GM10847 (cell line): ENCODE results near the gene RHOC.

Experiments
- POLR2A ChIP-seq: IDR thresholded peaks from 2 replicates; pipeline ENCODE4 v1.6.1; 2011; ENCODE audit not compliant: insufficient read length; ENCODE audit errors: extremely low read depth

The RHOC gene

DNA sequence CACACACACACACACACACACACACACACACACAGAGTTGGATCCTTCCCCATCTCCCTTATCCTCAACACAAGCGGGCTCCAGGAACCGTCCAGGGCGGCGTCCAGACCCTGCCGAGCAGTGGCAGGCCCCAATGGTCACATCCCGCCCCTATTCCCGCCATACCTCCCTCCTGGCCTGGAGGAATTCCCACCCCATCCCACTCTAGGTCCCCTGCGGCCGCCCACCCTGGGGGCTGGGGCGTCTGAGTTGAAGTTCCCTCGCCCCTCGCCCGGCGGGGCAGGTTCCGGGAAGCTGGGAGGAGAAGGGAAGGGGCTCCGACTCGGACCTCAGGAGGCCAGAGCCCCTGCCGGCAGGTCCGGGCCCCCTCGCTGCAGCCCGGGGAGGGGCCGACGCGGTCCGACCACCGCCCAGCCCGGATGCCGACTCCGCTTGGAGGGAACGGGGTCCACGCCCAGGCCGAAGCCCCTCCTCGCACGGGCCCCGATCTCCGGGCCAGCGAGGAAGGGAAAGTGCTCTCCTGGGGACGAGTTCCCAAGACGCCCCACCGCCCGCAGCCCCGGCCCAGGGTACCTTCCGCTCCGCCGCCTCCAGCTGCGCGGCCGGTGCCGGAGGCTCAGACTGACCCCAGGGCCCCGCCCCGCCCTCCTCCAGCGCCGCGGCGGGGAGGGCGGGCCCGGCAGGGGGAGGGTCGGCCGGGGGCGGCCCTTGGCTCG is at the start of gene RHOC:
Gene RHOC, minus strand, starts transcription at position 623 of the 716 bp plus-strand sequence. CDS start 3,328 bp downstream, outside the sequence.
- peak; percentile 56 for TF ChIP-seq POLR2A

- no peak for TF ChIP-seq POLR2A
These were observed 47.2 kb upstream of the RHOC start for GRCh38 chr1:112754116-112754628.

DNA sequence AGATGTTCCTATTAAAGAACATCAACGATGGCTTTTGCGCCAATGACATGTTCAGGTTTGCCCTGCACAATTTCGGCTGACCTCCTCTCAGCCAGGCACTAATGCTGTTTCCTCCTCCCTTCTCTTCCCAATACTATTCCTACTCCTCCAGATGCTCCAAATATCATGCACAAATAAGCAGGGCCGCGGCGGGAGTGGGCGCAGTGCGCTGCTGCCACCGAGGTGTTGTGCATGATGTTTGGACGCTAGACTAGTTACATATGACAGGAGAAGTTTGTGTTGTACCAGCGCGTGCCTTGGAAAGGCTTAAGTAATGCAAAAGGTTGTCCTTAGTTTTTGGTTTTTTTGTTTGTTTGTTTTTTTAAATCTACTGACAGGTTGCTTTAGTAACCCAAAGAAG is 41.5 kb upstream of the RHOC start:
- no peak for TF ChIP-seq POLR2A

GRCh38 chr1:112744009-112744578 is 37.2 kb upstream of the RHOC start:
- TF ChIP-seq POLR2A: no peak

GRCh38 chr1:112743174-112744008 is 36.5 kb upstream of the RHOC start:
- TF ChIP-seq POLR2A: no peak

GRCh38 chr1:112737573-112737972 is 30.6 kb upstream of the RHOC start:
- TF ChIP-seq POLR2A: no peak

- no peak for TF ChIP-seq POLR2A
These were observed 28.8 kb upstream of the RHOC start for GRCh38 chr1:112735752-112736151.

GRCh38 chr1:112731451-112731850 is 24.5 kb upstream of the RHOC start:
- TF ChIP-seq POLR2A: no peak

DNA sequence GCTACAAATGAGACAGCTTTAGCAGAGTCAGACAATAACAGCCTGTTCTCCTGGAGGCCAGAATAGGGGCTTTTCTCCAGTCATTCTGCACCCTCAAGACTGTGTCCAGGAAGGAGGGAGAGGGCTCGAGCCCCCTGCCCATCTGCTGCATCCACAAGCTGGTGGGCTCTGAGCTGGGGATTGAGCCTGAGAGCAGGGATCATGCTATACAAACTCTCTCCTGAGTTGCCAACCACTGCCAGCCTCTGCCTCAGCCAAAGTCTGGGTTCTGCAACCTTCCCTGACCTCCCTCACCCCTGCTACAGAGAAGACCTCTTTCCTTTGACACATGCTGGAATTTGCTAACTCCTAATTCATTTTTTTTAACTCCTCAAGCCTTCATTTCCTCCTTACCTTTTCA is 23.0 kb upstream of the RHOC start:
- no peak for TF ChIP-seq POLR2A

DNA sequence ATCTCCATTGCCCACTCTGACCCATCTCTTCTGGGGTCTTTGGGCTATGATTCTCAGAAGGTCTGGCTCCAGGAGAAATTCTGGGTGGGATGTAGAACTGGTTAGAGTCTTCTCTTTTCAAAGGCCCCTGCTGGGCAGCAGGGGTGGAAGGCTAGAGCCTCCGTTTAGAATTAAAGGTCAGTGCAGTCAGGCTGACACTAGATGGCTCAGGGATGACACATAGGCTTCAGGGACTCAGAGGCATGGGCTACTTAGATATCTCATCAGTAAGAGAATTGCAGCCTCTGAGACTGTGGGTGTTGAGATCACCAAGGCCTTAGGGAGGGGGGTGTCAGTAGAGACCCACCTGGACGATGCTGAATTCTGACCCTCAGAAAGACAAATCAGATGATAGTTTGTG is 20.8 kb upstream of the RHOC start:
- TF ChIP-seq POLR2A: no peak

DNA sequence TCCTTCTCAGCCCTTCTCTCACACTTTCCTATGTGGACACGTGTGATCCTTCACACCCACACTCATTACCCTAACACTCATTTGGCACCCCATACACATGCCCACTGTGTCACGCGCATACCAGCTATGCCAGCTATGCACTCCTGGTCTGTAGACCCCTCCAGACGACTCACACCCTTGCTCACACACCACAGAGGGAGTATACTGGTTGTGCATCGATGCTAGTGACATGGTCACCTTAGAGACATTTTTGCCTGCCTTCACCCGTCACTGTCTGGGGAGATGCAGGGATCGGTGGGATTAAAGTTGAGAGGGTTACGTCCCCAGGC is 16.5 kb upstream of the RHOC start:
- no peak for TF ChIP-seq POLR2A

GRCh38 chr1:112722601-112723510 is 15.9 kb upstream of the RHOC start:
- no peak for TF ChIP-seq POLR2A

DNA sequence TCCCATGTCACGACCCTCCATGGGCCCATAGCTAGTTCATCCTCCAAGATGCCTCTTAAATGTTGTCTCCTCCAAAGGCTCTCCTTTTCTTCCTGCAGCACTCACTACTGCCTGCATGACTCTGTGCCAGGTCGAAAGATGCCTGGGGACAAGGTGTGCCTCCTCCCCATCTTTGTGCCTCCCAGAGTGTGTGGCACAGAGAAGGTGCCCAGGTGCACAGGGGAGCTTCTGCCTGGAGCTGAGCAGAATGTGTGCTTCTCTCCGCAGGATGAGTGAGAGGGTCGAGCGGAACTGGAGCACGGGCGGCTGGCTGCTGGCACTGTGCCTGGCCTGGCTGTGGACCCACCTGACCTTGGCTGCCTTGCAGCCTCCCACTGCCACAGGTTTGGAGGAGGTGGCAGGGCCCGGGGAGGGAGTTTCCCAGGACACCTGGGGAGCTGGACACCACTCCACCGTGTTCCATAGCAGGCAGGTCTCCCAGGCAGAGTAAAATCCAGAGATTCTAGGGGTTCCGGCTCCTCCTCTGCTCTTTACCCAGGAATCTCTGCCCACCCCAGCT is 15.1 kb upstream of the RHOC start:
- TF ChIP-seq POLR2A: no peak

DNA sequence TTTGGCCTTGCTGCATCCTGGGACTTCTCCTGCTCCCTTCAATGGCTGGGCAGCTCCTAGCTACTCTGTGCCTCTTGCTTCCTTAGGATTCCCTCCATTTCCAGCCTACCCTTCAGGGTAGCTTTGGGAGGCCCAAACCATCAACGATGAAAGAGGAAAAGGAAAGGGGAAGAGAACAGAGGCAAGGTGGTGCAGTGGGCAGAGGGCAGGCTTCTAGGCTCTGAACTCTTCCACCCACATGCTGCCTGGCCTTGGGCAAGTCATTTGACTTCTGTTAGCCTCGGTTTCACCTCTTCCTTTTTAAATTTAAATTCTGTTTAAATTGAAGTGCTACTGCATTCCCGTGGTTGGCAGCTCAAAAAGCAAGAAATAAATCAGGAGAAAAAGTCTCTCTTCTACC is 13.9 kb upstream of the RHOC start:
- TF ChIP-seq POLR2A: no peak

DNA sequence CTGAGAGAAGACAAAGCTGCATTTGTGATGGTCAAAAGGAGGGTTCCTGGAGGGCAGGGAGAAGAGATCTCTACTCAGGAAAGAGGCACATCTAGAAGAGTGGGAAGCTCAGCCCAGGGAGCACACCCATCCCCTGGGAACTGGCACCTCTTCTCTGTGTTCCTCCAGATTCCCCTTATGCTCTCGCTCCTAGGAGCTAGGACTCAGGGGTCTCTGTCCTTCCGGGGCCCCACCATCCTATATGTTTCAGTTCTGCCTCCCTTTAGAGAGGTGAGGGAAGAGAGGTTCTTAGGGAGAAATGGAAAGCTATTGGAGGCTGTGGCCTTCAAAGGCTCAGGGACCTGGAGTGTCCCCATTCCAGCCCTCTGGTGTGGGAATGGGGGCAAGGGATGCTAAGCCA is 12.8 kb upstream of the RHOC start:
- no peak for TF ChIP-seq POLR2A

- TF ChIP-seq POLR2A: no peak
These were observed 11.9 kb upstream of the RHOC start for GRCh38 chr1:112718691-112719418.
